ENCODE results near the gene FSTL5.
"Not testable (repeated sequence)": the region's sequence is repeated elsewhere in the genome, so short reads cannot be mapped to it uniquely, and the experiment has no call there.

FSTL5 gene

DNA sequence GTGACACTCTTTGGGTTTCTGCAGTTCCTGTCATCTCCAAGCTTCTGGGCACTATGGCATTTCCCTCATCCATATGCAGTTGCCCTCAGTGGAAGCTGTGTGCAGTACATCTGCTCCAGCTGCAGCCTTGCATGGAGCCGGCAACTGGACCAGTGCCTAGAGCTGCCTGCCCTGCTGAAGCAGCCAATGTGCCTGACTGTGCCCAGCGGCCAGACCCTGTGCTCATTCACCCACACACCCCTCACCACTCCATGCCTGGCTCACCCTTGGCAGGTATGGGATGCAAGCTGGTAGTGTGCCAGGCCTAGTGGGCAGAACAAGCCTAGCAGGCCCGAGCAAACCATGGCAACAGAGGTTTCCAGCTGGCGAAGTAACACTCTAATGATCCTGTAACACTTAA is 370.8 kb downstream of the FSTL5 start:
- TF ChIP-seq CTCF (IDR thresholded peaks at IDR 0.05) (no peak), ZFX (IDR thresholded peaks at IDR 0.05; ENCODE audit: borderline replicate concordance) (no peak)

GRCh38 chr4:161791796-161792556 is 371.8 kb downstream of the FSTL5 start:
- H3K27ac ChIP-seq, result no peak overlapping the region
- TF ChIP-seq ZFX (IDR thresholded peaks at IDR 0.05; ENCODE audit: borderline replicate concordance), result no peak
- no peak for TF ChIP-seq CTCF (IDR thresholded peaks at IDR 0.05)

More for the DNA sequence above, 370.8 kb downstream of the FSTL5 start:
- H3K27ac ChIP-seq, result no peak overlapping the region

- no peak overlapping the region for H3K27ac ChIP-seq
- TF ChIP-seq CTCF (IDR thresholded peaks at IDR 0.05), result no peak
- TF ChIP-seq ZFX (IDR thresholded peaks at IDR 0.05; ENCODE audit: borderline replicate concordance), result no peak
These were observed 396.7 kb downstream of the FSTL5 start for GRCh38 chr4:161767116-161767515.

DNA sequence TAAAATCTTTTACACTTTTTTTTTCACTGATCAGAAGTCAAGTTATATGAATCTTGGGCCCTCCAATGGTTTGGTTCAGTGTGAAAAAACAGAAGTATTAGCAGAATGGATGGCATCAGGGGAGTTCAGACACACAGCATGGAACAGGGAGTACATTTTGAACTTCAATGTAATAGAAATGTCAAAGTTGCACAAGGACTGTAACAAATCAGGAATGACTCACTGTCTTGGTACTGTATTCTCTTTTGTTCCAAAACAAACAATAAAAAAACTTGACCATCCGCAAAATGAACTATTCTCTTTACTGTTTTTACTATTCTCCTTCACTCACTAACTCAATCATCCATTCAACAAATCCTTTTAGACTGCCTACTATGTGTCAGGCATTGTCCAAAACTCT is 401.0 kb downstream of the FSTL5 start:
- no peak for TF ChIP-seq ZFX (IDR thresholded peaks at IDR 0.05; ENCODE audit: borderline replicate concordance)
- no peak for TF ChIP-seq CTCF (IDR thresholded peaks at IDR 0.05)
- H3K27ac ChIP-seq, result no peak overlapping the region

DNA sequence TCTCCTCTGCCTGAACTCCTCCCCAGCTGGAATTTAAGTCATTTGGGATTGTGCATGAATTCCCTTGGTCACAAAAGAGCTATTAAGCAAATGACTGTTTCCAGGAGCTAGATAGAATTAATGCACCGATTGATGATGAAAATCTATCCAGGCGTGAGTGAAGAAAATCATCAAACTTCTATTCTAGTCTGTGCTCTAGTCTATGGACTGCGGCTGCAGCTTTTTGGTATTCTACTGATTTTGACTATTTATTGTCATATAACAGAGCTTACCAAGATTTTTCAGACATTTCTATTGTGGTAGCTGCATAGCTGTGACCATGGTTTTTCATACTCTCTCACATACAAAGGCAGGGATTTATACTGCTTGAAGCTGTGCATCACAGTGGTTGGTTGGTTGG is 403.8 kb downstream of the FSTL5 start:
- no peak overlapping the region for H3K27ac ChIP-seq
- no peak for TF ChIP-seq CTCF (IDR thresholded peaks at IDR 0.05)
- no peak for TF ChIP-seq ZFX (IDR thresholded peaks at IDR 0.05; ENCODE audit: borderline replicate concordance)

DNA sequence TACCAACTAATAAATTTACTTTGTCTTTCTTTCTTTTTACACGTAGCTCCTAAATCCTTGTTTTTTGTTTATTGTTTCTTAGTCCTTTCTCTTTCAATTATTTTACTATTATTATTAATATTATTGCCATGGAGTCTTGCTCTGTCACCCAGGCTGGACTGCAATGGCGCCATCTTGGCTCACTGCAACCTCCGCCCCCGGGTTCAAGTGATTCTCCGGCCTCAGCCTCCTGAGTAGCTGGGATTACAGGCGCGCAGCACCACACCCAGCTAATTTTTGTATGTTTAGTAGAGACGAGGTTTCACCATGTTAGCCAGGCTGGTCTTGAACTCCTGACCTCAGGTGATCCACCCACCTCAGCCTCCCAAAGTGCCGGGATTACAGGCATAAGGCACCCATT is 405.4 kb downstream of the FSTL5 start:
- not testable (repeated sequence) for H3K27ac ChIP-seq

- TF ChIP-seq CTCF (IDR thresholded peaks at IDR 0.05) (no peak), ZFX (IDR thresholded peaks at IDR 0.05; ENCODE audit: borderline replicate concordance) (no peak)
- H3K27ac ChIP-seq, result no peak overlapping the region
These were observed 434.9 kb downstream of the FSTL5 start for GRCh38 chr4:161728929-161729328.

DNA sequence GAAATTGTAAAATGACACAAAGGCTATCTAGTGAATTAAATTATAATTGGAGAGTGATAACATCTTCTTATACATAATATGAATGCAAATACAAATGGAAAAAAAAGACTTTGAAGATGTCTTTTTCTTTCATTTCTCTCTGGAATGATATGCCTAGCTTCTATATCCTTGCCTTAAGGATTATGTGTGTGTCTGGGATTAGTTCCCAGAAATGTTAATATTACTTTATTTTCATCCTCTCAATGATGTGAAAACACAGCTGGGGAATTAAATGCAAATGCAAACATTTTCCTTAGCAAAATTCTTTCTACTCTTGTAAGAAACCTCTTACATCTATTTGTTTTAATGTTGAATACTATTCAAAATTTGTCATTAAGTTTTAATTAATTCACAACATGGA is 441.9 kb downstream of the FSTL5 start:
- no peak overlapping the region for H3K27ac ChIP-seq
- no peak for TF ChIP-seq CTCF (IDR thresholded peaks at IDR 0.05)
- TF ChIP-seq ZFX (IDR thresholded peaks at IDR 0.05; ENCODE audit: borderline replicate concordance), result no peak
